Keratinocyte (primary cell): Measurements from ENCODE around the gene TMEM31. TPM values are rescaled to one million over a fixed set of nuclear protein-coding genes. Genes with fewer than 3 reads are reported as not detected.

Experiments used
- DNase-seq: peaks from one replicate; pipeline ENCODE4 v3.0.0-alpha.2; 2011; ENCODE audit warnings: low read depth, missing footprints, low spot score
- FAIRE-seq: peaks from 2 replicates; lab custom pipeline; 2011; peaks lifted over from hg19 to GRCh38; lab: Jason Lieb, UNC
- H2AFZ ChIP-seq: 2 replicates; pipeline ENCODE4 v1.6.0; 2012; ENCODE audit warnings: low read length, control low read depth, inconsistent platforms; ENCODE audit not compliant: control insufficient read depth
- H3K27ac ChIP-seq: 2 replicates; pipeline ENCODE4 v1.5.1; 2011; ENCODE audit warnings: low read length; ENCODE audit not compliant: control insufficient read depth, insufficient read depth
- H3K27me3 ChIP-seq: 3 replicates; pipeline ENCODE4 v1.6.0; 2011; ENCODE audit warnings: low read length; ENCODE audit not compliant: control insufficient read depth, insufficient read depth; ENCODE audit errors: extremely low read depth
- H3K36me3 ChIP-seq, 2 experiments: 2 replicates in 1 of 2; 3 replicates in 1 of 2; pipeline ENCODE4 v1.5.1; 2011; ENCODE audit warnings: low read length in 2 of 2, mild to moderate bottlenecking in 1 of 2; ENCODE audit not compliant: control insufficient read depth in 2 of 2, insufficient read depth in 2 of 2; ENCODE audit errors: extremely low read depth in 1 of 2
- H3K4me1 ChIP-seq: 3 replicates; pipeline ENCODE4 v1.5.1; 2011; ENCODE audit warnings: low read length; ENCODE audit not compliant: control insufficient read depth, insufficient read depth; ENCODE audit errors: extremely low read depth
- H3K4me2 ChIP-seq: 3 replicates; pipeline ENCODE4 v1.6.0; 2011; ENCODE audit warnings: low read depth, low read length; ENCODE audit not compliant: control insufficient read depth, insufficient read depth; ENCODE audit errors: extremely low read depth
- H3K4me3 ChIP-seq, 3 experiments: fragments of 200-600 bp in 1 of 3; sonication (generic) in 1 of 3; 2 replicates in 2 of 3; 3 replicates in 1 of 3; pipeline ENCODE4 v1.5.1; 2011 to 2016; ENCODE audit warnings: low read length in 3 of 3, mild to moderate bottlenecking in 3 of 3, control low read depth in 2 of 3, inconsistent platforms in 1 of 3, low read depth in 1 of 3, mixed read lengths in 1 of 3, mixed run types in 1 of 3, moderate library complexity in 1 of 3; ENCODE audit not compliant: control insufficient read depth in 2 of 3, insufficient read depth in 2 of 3; ENCODE audit errors: extremely low read depth in 1 of 3
- H3K79me2 ChIP-seq: 2 replicates; pipeline ENCODE4 v1.6.0; 2012; ENCODE audit warnings: low read length; ENCODE audit not compliant: control insufficient read depth, insufficient read depth
- H3K9ac ChIP-seq: 3 replicates; pipeline ENCODE4 v1.6.0; 2011; ENCODE audit warnings: low read length; ENCODE audit not compliant: control insufficient read depth, insufficient read depth; ENCODE audit errors: extremely low read depth
- H3K9me1 ChIP-seq: 3 replicates; pipeline ENCODE4 v1.6.0; 2011; ENCODE audit warnings: low read length; ENCODE audit not compliant: control insufficient read depth, insufficient read depth; ENCODE audit errors: extremely low read depth
- H3K9me3 ChIP-seq: 2 replicates; pipeline ENCODE4 v1.5.1; 2012; ENCODE audit warnings: low read depth, low read length; ENCODE audit not compliant: control insufficient read depth
- H4K20me1 ChIP-seq: 3 replicates; pipeline ENCODE4 v1.6.0; 2011; ENCODE audit warnings: low read length; ENCODE audit not compliant: control insufficient read depth, insufficient read depth; ENCODE audit errors: extremely low read depth
- CTCF ChIP-seq, 3 experiments: IDR thresholded peaks in 1 of 3; conservative IDR thresholded peaks in 1 of 3; optimal IDR thresholded peaks in 1 of 3; 2 replicates in 2 of 3; 3 replicates in 1 of 3; pipeline versions ENCODE3 to v1.5.1; 2011; ENCODE audit warnings: low read length in 3 of 3, mild to moderate bottlenecking in 3 of 3, moderate library complexity in 2 of 3, control low read depth in 1 of 3, inconsistent platforms in 1 of 3; ENCODE audit not compliant: insufficient read depth in 2 of 3; ENCODE audit errors: extremely low read depth in 1 of 3
- EZH2 ChIP-seq: IDR thresholded peaks from one replicate; pipeline ENCODE4 v1.6.1; 2012; ENCODE audit warnings: inconsistent platforms, mild to moderate bottlenecking, low read length, moderate library complexity
- dilution Hi-C: fragments of 300-500 bp; cut with MboI; formaldehyde crosslinking; loops from one replicate; pipeline ENCODE4 v1.7.0; 2020; ENCODE audit warnings: low sequenced_read_pairs; ENCODE audit not compliant: extremely low pct_ligation_motif_present
- polyA plus RNA-seq, 5 experiments: library from polyadenylated mRNA; depleted of rRNA in 3 of 5; stranded (reverse) in 3 of 5; stranded (forward) in 1 of 5; unstranded in 1 of 5; fragments of >200 nt; gene quantifications; 1 replicate in 1 of 5; 2 replicates in 3 of 5; 3 replicates in 1 of 5; pipeline versions ENCODE4 v1.2.1 to v1.2.3, GENCODE V29; 2011 to 2012; ENCODE audit warnings: missing spikeins in 2 of 5, low read depth in 1 of 5, low replicate concordance in 1 of 5

The TMEM31 gene
- polyA plus RNA-seq, 1 donor (not counting 4 experiments of a cell fraction or from before 2014, with no cell fraction given), result not detected

- Histone ChIP-seq H3K9me1 (no peaks in the 10 kb centered on the region), H3K4me3 (no peak overlapping the region), H3K36me3 (no peaks in the 10 kb centered on the region), H3K79me2 (no peaks in the 10 kb centered on the region), H3K27me3 (no peaks in the 10 kb centered on the region), H3K4me1 (peaks cover 4% of the 10 kb centered on the region), H3K4me2 (no peak overlapping the region), H4K20me1 (no peaks in the 10 kb centered on the region), H3K27ac (no peak overlapping the region), H2AFZ (no peak overlapping the region), H3K9ac (no peak overlapping the region), H3K9me3 (no peaks in the 10 kb centered on the region)
- TF ChIP-seq EZH2, result no peak
- no peak for TF ChIP-seq CTCF (optimal IDR thresholded peaks at IDR 0.05 in 1 of 3, IDR thresholded peaks at IDR 0.05 in 1 of 3, conservative IDR thresholded peaks at IDR 0.05 in 1 of 3; ENCODE audit: extremely low read depth in 1 of 3, insufficient read depth in 2 of 3, low read length in 3 of 3)
- DNase-seq (no peak), FAIRE-seq (no peak)
- dilution Hi-C loops, result no loop called here
These were observed 27.0 kb downstream of the TMEM31 start for GRCh38 chrX:103737696-103738095.

- no peak overlapping the region for H3K27ac ChIP-seq
- H3K9me1 ChIP-seq, result no peaks in the 10 kb centered on the region
- no peak for DNase-seq
- FAIRE-seq, result no peak
- dilution Hi-C loops, result no loop called here
- H3K79me2 ChIP-seq, result no peaks in the 10 kb centered on the region
- peaks cover under 1% of the 10 kb centered on the region for H3K4me1 ChIP-seq
- H3K9ac ChIP-seq, result no peak overlapping the region
- no peaks in the 10 kb centered on the region for H3K36me3 ChIP-seq
- H4K20me1 ChIP-seq, result no peaks in the 10 kb centered on the region
- no peaks in the 10 kb centered on the region for H3K27me3 ChIP-seq
- TF ChIP-seq CTCF (optimal IDR thresholded peaks at IDR 0.05 in 1 of 3, IDR thresholded peaks at IDR 0.05 in 1 of 3, conservative IDR thresholded peaks at IDR 0.05 in 1 of 3; ENCODE audit: extremely low read depth in 1 of 3, insufficient read depth in 2 of 3, low read length in 3 of 3), result no peak
- TF ChIP-seq EZH2, result no peak
- H3K4me3 ChIP-seq, result no peak overlapping the region
- no peak overlapping the region for H2AFZ ChIP-seq
- H3K9me3 ChIP-seq, result no peaks in the 10 kb centered on the region
- no peak overlapping the region for H3K4me2 ChIP-seq
These were observed 28.7 kb downstream of the TMEM31 start for GRCh38 chrX:103739421-103739820.
